Measurements from ENCODE around the gene EEF1G.
A peak's percentile ranks its signal among the peaks of the same experiment; 100 is the strongest.
"Not testable (repeated sequence)": the region's sequence is repeated elsewhere in the genome, so short reads cannot be mapped to it uniquely, and the experiment has no call there.

Gene EEF1G

GRCh38 chr11:62603776-62604299, 30.1 kb upstream of the EEF1G start:
- DNase-seq (ENCODE audit: low spot score), result no peak

GRCh38 chr11:62603072-62603408, 29.3 kb upstream of the EEF1G start:
- no peak for DNase-seq (ENCODE audit: low spot score)

DNA sequence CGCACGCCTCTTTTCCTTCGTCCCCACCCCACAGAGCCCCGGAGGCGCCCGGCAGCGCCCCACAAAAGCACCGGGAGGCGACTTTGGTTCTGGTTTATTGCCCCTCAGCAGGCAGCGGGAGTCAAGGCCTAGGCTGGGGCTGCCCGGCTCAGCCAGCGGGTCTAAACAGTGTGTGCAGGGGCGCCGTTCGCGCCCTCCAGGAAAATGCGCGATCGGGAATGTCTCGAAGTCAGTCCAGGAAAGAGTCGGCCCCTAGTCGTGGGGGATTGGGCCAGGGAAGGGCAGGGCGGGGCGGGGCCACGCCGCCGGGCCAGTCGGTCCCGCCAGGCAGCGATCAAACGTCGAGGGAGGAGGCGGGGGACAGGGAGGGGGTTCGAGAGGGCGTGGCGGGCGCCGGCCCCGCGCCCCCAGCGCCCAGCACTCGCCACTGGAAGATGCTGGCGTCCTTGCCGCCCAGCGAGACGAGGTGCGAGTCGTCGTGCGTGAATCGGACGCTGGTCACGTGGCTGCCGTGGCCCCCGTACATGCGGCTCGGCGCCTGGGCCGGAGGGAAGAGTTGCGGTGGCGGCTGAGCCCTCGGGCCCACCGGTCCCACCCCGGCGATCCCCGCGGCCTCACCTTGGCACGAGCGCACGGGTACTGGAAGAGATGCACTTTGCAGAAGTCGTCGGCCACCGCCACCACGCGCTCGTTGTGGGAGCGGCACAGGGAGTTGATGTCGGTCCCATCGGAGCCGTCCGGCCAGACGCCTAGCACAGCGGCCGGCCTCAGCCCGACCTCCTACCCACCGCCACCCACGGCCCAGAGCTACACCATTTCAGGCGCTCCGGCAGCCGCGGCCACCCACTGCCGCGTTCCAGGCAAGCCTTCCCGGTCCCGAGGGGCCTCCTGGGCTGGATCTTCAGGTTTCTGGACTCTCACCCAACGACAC, 28.7 kb upstream of the EEF1G start:
- DNase-seq (ENCODE audit: low spot score), result peak; percentile 85

- peak; percentile 88 for DNase-seq (ENCODE audit: low spot score)
Observed at GRCh38 chr11:62601372-62602140, 27.9 kb upstream of the EEF1G start, which contains the start of gene MTA2. MTA2 (minus strand) TSS chr11:62601865; CDS start chr11:62601450, 415 bp downstream.

DNA sequence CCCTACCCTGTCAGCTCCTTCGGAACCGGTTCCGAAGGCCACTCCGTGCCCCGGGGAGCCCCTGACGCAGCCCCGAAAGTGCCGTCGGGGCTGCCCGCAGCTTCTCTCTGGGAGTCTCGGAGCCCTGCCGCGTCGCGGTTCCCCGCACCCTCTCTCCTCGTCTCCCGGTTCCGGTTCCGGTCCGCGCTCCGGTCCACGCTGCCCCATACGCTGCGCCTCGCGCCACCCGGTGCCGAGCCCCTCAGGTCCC, 27.4 kb upstream of the EEF1G start:
- DNase-seq (ENCODE audit: low spot score), result no peak

- DNase-seq (ENCODE audit: low spot score), result no peak
Observed at GRCh38 chr11:62600367-62601121, 26.9 kb upstream of the EEF1G start.

DNA sequence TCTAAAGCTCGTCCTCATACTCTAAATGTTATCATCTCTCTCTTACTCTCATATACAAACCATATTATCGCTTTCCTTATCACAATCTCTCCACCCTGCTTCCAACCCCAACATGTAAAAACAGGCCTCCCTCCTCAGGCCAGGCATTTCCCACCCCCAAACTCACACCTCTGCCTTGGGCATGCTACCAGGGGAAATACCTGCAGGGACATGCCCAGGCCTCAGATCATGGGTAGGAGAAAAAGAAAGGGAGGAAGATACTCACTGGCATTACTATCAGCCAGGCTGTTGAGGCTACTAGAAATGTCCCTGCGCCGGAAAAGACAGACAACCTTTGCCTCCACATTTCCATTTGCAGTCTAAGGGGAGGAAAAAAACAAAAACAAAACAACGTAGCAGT, 26.2 kb upstream of the EEF1G start:
- no peak for DNase-seq (ENCODE audit: low spot score)

DNA sequence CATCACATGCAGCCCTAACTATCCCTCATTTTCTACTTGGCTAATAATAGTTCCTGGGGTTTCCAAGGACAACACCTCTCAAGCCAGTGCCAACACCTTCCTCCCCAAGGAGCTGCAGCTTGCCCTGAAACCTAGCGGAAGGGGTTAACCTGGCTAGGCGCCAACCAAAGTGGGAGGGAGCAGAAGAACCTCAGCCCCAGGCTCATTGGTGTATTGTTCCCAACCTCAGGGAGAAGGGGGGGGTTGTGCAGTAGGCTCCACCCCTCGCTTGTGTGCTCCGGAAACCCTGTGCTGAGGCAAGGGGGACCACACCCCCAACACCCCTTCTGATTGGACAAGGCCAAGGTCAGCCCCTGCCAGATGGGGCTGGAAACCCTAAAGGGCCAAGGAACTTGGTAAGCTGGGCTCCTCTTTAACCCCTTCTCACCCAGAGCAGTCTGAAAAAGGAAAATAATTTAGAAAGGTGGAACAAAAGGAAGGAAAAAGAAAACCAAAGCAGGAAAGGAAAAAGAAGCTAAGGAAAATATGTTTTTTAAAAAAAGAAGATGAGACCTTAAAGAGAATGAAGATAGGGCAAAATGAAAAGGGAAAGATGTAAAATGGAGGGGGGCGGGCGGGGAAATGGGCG, 25.5 kb upstream of the EEF1G start:
- DNase-seq (ENCODE audit: low spot score), result peak; percentile 85

DNA sequence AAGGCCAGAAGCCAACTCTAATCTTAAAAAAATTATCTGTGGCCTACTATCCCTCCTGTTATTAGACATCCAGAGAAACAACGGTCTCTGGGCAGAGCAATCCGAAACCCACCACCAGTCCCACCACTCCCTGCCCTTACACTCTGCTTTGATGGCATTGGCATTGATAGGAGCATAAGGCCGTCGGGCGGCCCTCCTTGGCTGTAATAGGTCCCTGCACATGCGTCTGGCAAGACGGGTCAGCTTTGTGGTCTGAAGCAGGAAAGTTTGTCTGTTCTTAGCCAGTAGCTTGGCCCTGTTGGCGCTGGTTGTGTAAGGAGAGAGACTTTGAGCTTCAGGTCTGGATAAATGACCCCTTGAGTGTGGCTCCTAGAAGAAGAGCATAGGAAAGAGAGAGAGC, 21.4 kb upstream of the EEF1G start:
- no peak for DNase-seq (ENCODE audit: low spot score)

DNA sequence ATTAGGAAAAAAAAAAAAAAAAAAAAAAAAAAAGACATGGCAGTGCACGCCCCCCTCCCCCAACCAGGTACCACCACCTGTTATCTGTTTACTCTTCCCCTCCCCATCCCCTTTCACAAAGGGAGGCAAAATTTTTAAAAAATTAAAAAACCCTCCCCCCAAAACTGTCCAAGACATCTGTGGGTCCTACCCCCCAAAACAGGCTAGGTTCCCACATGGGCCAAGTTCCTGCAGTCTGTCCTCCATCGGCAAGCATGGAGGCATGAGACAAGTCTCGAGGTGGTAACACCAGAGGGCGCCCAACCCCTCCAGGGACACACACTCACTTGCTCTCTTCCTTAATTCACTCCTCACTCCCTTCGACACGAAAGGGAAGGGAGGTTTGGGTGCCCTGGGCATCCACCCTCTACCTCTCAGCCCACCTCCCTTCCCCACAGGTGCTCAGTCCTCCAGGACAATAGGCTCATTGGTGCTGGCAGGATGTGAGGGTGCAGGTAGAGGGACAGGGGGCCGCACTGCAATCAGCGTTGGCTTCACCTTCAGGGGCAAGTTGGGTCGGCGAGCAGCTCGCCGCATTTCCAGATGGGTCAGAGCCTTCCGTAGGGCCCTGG, 19.8 kb upstream of the EEF1G start:
- no peak for DNase-seq (ENCODE audit: low spot score)

DNA sequence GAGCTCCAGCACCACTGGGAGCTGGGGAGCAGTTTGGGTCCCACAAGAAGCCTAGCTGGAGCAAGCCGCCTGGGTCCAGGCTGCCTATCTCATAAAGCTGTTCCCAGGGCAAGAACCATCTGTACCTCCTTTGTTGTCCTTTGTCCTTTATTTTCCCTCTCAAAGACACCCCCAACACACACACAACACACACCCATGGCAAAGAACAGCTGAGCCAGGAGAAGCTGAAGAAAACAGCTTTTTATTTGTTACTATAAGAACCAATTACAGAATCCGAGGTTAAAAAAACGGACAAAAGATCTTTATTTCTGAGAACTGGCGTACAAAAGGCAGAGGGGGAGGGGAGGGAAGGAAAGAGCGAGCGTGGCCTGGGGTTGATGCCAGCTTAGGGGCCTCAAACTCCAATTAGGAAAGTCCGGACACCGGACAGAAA, 19.3 kb upstream of the EEF1G start:
- no peak for DNase-seq (ENCODE audit: low spot score)

- DNase-seq (ENCODE audit: low spot score), result no peak
Observed at GRCh38 chr11:62592146-62592815, 18.6 kb upstream of the EEF1G start.

- peak; percentile 81 for DNase-seq (ENCODE audit: low spot score)
Observed at GRCh38 chr11:62591448-62592145, 17.9 kb upstream of the EEF1G start, which contains the start of gene TUT1. TUT1 (minus strand) TSS chr11:62591523; CDS start chr11:62591485, 38 bp downstream.

DNA sequence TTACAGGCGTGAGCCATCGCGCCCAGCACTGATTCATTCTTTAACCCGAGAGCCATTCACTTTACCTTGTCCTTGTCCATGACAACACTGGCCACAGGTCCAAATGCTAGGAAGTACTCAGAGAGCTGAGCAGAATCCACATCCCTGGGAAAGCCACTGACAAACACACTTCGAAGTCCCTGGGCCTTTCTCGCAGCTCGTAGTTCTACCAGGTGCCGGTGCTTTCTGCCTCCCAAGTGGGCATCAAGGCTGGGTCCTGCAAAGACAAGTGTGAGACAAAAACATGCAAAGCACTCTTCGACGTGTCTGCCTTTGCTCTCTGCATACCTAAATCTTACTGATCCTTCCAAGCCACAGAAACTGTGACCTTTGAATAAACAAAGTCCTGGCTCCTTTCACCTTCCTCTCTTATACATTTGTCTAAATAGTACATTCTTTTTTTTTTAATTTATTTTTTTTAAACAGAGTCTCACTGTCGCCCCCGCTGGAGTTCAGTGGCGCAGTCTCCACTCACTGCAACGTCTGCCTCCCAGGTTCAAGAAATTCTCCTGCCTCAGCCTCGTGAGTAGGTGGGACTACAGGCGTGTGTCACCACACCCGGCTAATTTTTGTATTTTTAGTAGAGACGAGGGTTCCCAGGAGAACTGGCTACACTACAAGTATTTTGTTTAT, 15.4 kb upstream of the EEF1G start:
- no peak for DNase-seq (ENCODE audit: low spot score)

- not testable (repeated sequence) for DNase-seq (ENCODE audit: low spot score)
Observed at GRCh38 chr11:62585356-62585755, 11.7 kb upstream of the EEF1G start.

DNA sequence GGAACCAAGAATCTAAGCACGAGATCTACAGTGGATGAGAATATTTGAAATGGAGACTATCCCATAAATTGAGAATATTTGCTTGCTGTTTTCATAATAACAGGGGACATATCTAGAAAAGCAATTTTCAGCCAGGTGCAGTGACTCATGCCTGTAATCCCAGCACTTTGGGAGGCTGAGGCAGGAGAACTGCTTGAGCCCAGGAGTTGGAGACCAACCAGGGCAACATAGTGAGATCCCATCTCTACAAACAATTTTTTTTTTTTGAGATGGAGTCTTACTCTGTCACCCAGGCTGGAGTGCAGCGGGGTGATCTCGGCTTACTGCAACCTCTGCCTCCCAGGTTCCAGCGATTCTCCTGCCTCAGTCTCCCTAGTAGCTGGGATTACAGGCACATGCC, 8.0 kb upstream of the EEF1G start:
- not testable (repeated sequence) for DNase-seq (ENCODE audit: low spot score)

- no peak for DNase-seq (ENCODE audit: low spot score)
Observed at GRCh38 chr11:62580959-62581715, 7.4 kb upstream of the EEF1G start.

DNA sequence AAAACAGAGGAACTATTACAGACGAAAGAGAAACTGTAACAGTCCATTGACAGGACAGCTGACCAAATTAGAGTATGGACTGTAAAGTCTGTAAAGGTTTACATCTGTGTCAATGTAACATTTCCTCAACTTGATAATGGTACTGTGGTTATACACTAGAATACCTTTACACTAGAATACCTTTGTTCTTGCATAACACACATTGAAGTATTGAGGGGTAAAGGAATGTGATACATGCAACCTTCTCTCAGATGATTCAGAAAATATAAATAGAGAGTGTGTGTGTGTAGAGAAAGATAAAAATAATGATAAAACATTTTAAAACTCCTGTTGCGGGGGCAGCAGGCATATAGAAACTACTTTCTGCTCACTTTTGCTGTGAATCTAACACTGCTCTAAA, 5.6 kb upstream of the EEF1G start:
- DNase-seq (ENCODE audit: low spot score), result no peak

DNA sequence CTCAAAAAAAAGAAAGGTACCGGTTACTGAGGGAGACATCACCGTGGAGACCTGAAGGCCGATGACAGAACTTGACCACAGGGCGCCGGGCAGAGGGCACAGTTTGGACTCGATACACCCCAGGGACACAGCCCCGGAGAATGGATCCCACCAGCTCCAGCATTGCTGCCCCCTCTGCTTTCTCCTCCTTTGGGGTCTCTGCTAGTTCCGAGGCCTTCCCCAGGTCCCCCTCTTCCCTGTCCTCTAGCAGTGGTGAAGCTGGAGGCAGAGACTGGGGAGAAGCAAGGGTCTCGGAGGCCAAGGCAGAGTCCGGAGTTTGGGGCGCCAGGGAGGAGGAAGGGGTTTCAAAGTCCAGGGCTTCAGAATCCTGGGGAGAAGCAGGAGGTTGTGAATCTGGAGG, 4.8 kb upstream of the EEF1G start:
- no peak for DNase-seq (ENCODE audit: low spot score)
